HCT116 (cell line): ENCODE measurements around the gene YTHDF1. TPM values are rescaled to one million over a fixed set of nuclear protein-coding genes. Genes with fewer than 3 reads are reported as not detected.

Experiments used
- ATAC-seq: fragments of 200-7000 bp; cut with Tn5 transposase; 2 replicates; pipeline ENCODE4 v1.9.1; 2020; ENCODE audit warnings: mild to moderate bottlenecking, moderate library complexity
- BruUV-seq: library from RNA; stranded (reverse); fragments of 400-500 nt; replicated peaks from 2 replicates; lab custom pipeline; 2021; lab: Mats Ljungman, UMichigan
- CTCF ChIA-PET: fragments of 300-600 bp; sonication (Branson Sonifier 250); formaldehyde crosslinking; loops from one replicate; lab custom pipeline; 2021; ENCODE audit warnings: antibody characterized with exemption; lab: Charles Lee
- POLR2A ChIA-PET: fragments of 300-600, 350-600 bp; sonication (Branson Sonifier 250); formaldehyde crosslinking; loops from one replicate; lab custom pipeline; 2021; ENCODE audit warnings: antibody characterized with exemption; lab: Charles Lee
- RAD21 ChIA-PET, 2 experiments: fragments of 300-600 bp; sonication (Branson Sonifier 250); formaldehyde crosslinking; loops; one replicate each; lab custom pipeline; 2023; ENCODE audit warnings: low total read pairs in 2 of 2; ENCODE audit not compliant: uncharacterized antibody in 2 of 2, unreplicated experiment in 2 of 2, low non-redundant PET in 1 of 2; lab: Charles Lee
- DNase-seq: peaks from one replicate; pipeline ENCODE4 v3.0.0-alpha.2; 2010; ENCODE audit warnings: low read depth, low spot score
- H2AFZ ChIP-seq: fragments of 200-600 bp; shearing (Covaris generic), sonication (generic); 2 replicates; pipeline ENCODE4 v1.6.1; 2017; ENCODE audit warnings: low read depth, mixed run types, mixed read lengths, antibody characterized with exemption, low read length; ENCODE audit not compliant: poor library complexity, severe bottlenecking
- H3K27ac ChIP-seq: 2 replicates; pipeline ENCODE4 v1.5.1; 2012; ENCODE audit warnings: low read depth, low read length
- H3K27me3 ChIP-seq: fragments of 200-600 bp; sonication (generic); 2 replicates; pipeline ENCODE4 v1.6.1; 2016; ENCODE audit warnings: mixed run types, low read length, mixed read lengths; ENCODE audit not compliant: insufficient read depth
- H3K36me3 ChIP-seq, 2 experiments: fragments of 200-500 bp in 1 of 2; fragments of 200-600 bp in 1 of 2; sonication (Bioruptor generic) in 1 of 2; sonication (generic) in 1 of 2; 2 replicates each; pipeline versions ENCODE4 v1.5.1 to v1.6.1; 2014 to 2016; ENCODE audit warnings: low read length in 2 of 2, inconsistent platforms in 1 of 2, mixed read lengths in 1 of 2, mixed run types in 1 of 2; ENCODE audit not compliant: insufficient read depth in 2 of 2, control insufficient read depth in 1 of 2
- H3K4me1 ChIP-seq, 2 experiments: fragments of 200-600 bp in 1 of 2; sonication (generic) in 1 of 2; 2 replicates each; pipeline versions ENCODE4 v1.5.1 to v1.6.1; 2012 to 2017; ENCODE audit warnings: low read length in 2 of 2, inconsistent platforms in 1 of 2, mild to moderate bottlenecking in 1 of 2, mixed read lengths in 1 of 2, mixed run types in 1 of 2, moderate library complexity in 1 of 2; ENCODE audit not compliant: insufficient read depth in 2 of 2, control insufficient read depth in 1 of 2
- H3K4me2 ChIP-seq: fragments of 200-600 bp; sonication (generic); 2 replicates; pipeline ENCODE4 v1.6.1; 2017; ENCODE audit warnings: mixed run types, low read length, mixed read lengths
- H3K4me3 ChIP-seq, 2 experiments: fragments of 200-600 bp in 1 of 2; sonication (generic) in 1 of 2; replicated peaks in 1 of 2; 2 replicates each; pipeline ENCODE4 v1.5.1; 2011 to 2016; ENCODE audit warnings: low read length in 2 of 2, control low read depth in 1 of 2, low read depth in 1 of 2, mild to moderate bottlenecking in 1 of 2, mixed read lengths in 1 of 2, mixed run types in 1 of 2
- H3K79me2 ChIP-seq: fragments of 200-600 bp; sonication (generic); 2 replicates; pipeline ENCODE4 v1.6.1; 2017; ENCODE audit warnings: mild to moderate bottlenecking, mixed run types, low read length, moderate library complexity, mixed read lengths; ENCODE audit not compliant: insufficient read depth
- H3K9ac ChIP-seq: fragments of 200-600 bp; sonication (generic); 2 replicates; pipeline ENCODE4 v1.6.1; 2016; ENCODE audit warnings: low read length, mixed read lengths
- H3K9me2 ChIP-seq: fragments of 200-600 bp; sonication (generic), shearing (Covaris generic); 2 replicates; pipeline ENCODE4 v1.6.1; 2017; ENCODE audit warnings: mixed run types, mild to moderate bottlenecking, moderate library complexity; ENCODE audit not compliant: insufficient read depth
- H3K9me3 ChIP-seq, 2 experiments: fragments of 200-500 bp in 1 of 2; fragments of 200-600 bp in 1 of 2; sonication (Bioruptor generic) in 1 of 2; sonication (generic) in 1 of 2; 2 replicates each; pipeline ENCODE4 v1.6.1; 2014 to 2017; ENCODE audit warnings: low read length in 2 of 2, mixed read lengths in 2 of 2, inconsistent platforms in 1 of 2, low read depth in 1 of 2, mild to moderate bottlenecking in 1 of 2, mixed run types in 1 of 2, moderate library complexity in 1 of 2; ENCODE audit not compliant: control insufficient read depth in 1 of 2, insufficient read depth in 1 of 2
- H4K20me1 ChIP-seq: fragments of 200-600 bp; sonication (generic), shearing (Covaris generic); 2 replicates; pipeline ENCODE4 v1.6.1; 2017; ENCODE audit warnings: mixed run types, mild to moderate bottlenecking, moderate library complexity; ENCODE audit not compliant: insufficient read depth
- CBX3 ChIP-seq: IDR thresholded peaks from 2 replicates; pipeline ENCODE4 v1.6.1; 2012; ENCODE audit warnings: low read depth
- CEBPB ChIP-seq: IDR thresholded peaks from 2 replicates; pipeline ENCODE4 v1.6.1; 2012; ENCODE audit warnings: low read depth
- EGR1 ChIP-seq: IDR thresholded peaks from 2 replicates; pipeline ENCODE4 v1.6.1; 2012; ENCODE audit warnings: low read depth
- ELF1 ChIP-seq: IDR thresholded peaks from 2 replicates; pipeline ENCODE4 v1.6.1; 2012; ENCODE audit warnings: low read depth, borderline replicate concordance
- EZH2 ChIP-seq: fragments of 200-600 bp; sonication (generic); IDR thresholded peaks from 2 replicates; pipeline ENCODE4 v1.6.1; 2017; ENCODE audit warnings: antibody characterized with exemption, mixed run types
- EZH2phosphoT487 ChIP-seq: fragments of 200-600 bp; IDR thresholded peaks from 2 replicates; pipeline ENCODE4 v1.6.1; 2018; ENCODE audit warnings: antibody characterized with exemption, borderline replicate concordance
- FOSL1 ChIP-seq: IDR thresholded peaks from 2 replicates; pipeline ENCODE4 v1.6.1; 2012; ENCODE audit warnings: low read depth
- POLR2A ChIP-seq: IDR thresholded peaks from 2 replicates; pipeline ENCODE4 v1.7.0; 2011; ENCODE audit warnings: borderline replicate concordance; ENCODE audit not compliant: insufficient read depth, insufficient read length; ENCODE audit errors: extremely low read depth
- RAD21 ChIP-seq: IDR thresholded peaks from 2 replicates; pipeline ENCODE4 v1.6.1; 2012; ENCODE audit warnings: low read depth, mild to moderate bottlenecking
- REST ChIP-seq: IDR thresholded peaks from 2 replicates; pipeline ENCODE4 v1.6.1; 2012; ENCODE audit warnings: low read depth
- SIN3A ChIP-seq: IDR thresholded peaks from 2 replicates; pipeline ENCODE4 v1.6.1; 2012; ENCODE audit warnings: low read depth
- SP1 ChIP-seq: IDR thresholded peaks from 2 replicates; pipeline ENCODE4 v1.6.1; 2012; ENCODE audit warnings: low read depth
- SRF ChIP-seq: IDR thresholded peaks from 2 replicates; pipeline ENCODE4 v1.6.1; 2012; ENCODE audit warnings: low read depth
- TCF7L2 ChIP-seq: IDR thresholded peaks from 2 replicates; pipeline ENCODE4 v1.7.0; 2011; ENCODE audit warnings: borderline replicate concordance, inconsistent platforms; ENCODE audit not compliant: insufficient read depth, insufficient read length; ENCODE audit errors: extremely low read depth
- YY1 ChIP-seq: IDR thresholded peaks from 2 replicates; pipeline ENCODE4 v1.6.1; 2011; ENCODE audit warnings: low read length, low read depth, moderate library complexity, mild to moderate bottlenecking; ENCODE audit not compliant: insufficient replicate concordance; ENCODE audit errors: extremely low read depth
- ZBTB33 ChIP-seq: IDR thresholded peaks from 2 replicates; pipeline ENCODE4 v1.6.1; 2011; ENCODE audit warnings: mild to moderate bottlenecking, low read length, moderate library complexity; ENCODE audit not compliant: insufficient replicate concordance; ENCODE audit errors: extremely low read depth
- ZFX ChIP-seq: fragments of 450-650 bp; IDR thresholded peaks from 2 replicates; pipeline ENCODE4 v1.6.1; 2017
- ZNF274 ChIP-seq: fragments of 200-500 bp; sonication (Bioruptor generic); IDR thresholded peaks from 2 replicates; pipeline ENCODE4 v1.6.1; 2014; ENCODE audit warnings: mild to moderate bottlenecking, low read depth, low read length, inconsistent platforms
- intact Hi-C: fragments of 100-400 bp; cut with micrococcal nuclease; formaldehyde crosslinking; loops from 2 replicates; pipeline ENCODE4 v1.10.0; 2022
- total RNA-seq: library from RNA; stranded (reverse); gene quantifications from one replicate; pipeline ENCODE4 v1.2.1, GENCODE V29; 2021; ENCODE audit not compliant: unreplicated experiment
- TF ChIP-seq, protein P1 (sequence below): IDR thresholded peaks from 2 replicates; pipeline ENCODE4 v1.6.1; 2012

Gene YTHDF1
- total RNA-seq, 1 experiment from 2014 or later = 42.8 TPM

DNA sequence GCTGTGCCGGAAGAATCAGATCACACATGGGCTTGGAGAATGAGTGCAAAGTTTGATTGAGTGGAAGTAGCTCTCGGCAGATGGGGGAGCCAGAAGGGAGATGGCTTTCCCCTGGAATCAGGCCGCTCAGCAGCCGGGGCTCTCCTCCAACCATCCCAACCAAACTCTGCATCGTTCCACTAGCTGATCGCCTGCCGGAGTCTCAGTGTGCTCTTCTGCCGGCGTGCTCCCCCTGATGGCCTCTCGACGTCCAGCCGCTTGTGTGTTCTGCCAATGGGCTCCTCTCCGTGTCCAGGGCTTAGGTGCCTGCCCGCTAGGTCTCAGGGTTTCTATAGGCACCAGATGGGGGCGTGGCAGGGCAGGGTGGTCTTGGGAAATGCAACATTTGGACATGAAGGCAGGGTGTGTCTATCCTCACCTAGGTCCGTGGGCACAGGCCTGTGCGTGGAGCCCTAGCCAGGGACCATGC lies 14.9 kb upstream of the YTHDF1 start (continued):
- TF ChIP-seq ZBTB33 (no peak), CBX3 (no peak), FOSL1 (no peak), EZH2 (no peak), EGR1 (no peak), SIN3A (no peak)

GRCh38 chr20:63228806-63229205 lies 12.9 kb upstream of the YTHDF1 start:
- no TSS peak for BruUV-seq
- TF ChIP-seq ZFX (no peak), SP1 (no peak), REST (no peak), EZH2phosphoT487 (no peak), ZNF274 (no peak), EZH2 (no peak), POLR2A (no peak), ZBTB33 (no peak), RAD21 (no peak), CBX3 (no peak), SRF (no peak), CEBPB (no peak), TCF7L2 (no peak), EGR1 (no peak), ELF1 (no peak), FOSL1 (no peak), YY1 (no peak)
- TF ChIP-seq, protein P1, sequence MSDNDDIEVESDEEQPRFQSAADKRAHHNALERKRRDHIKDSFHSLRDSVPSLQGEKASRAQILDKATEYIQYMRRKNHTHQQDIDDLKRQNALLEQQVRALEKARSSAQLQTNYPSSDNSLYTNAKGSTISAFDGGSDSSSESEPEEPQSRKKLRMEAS = no peak

More at GRCh38 chr20:63228806-63229205, 12.9 kb upstream of the YTHDF1 start:
- Histone ChIP-seq H4K20me1 (no peaks in the 10 kb centered on the region), H3K4me3 (no peak overlapping the region), H2AFZ (no peak overlapping the region), H3K4me2 (no peak overlapping the region), H3K27me3 (no peaks in the 10 kb centered on the region), H3K27ac (no peak overlapping the region), H3K9me2 (no peaks in the 10 kb centered on the region), H3K79me2 (no peaks in the 10 kb centered on the region), H3K4me1 (peaks cover 43 to 65% of the 10 kb centered on the region in 2 experiments), H3K36me3 (no peaks in the 10 kb centered on the region), H3K9ac (no peak overlapping the region), H3K9me3 (no peaks in the 10 kb centered on the region)
- ChIA-PET RAD21 (no interaction called here), CTCF (no interaction called here), POLR2A (interaction anchor here (1.2 kb wide), 1 partner anchor 44 kb away, joined by 3 read pairs; the partner anchor contains the start of gene ARFGAP1)
- DNase-seq = no peak
- intact Hi-C loops = no loop called here
- no peak for ATAC-seq
